Measurements from ENCODE around the gene ALS2CL.
"Not testable (repeated sequence)": the region's sequence is repeated elsewhere in the genome, so short reads cannot be mapped to it uniquely, and the experiment has no call there.

The ALS2CL gene

GRCh38 chr3:46705022-46705530, 11.6 kb upstream of the ALS2CL start:
- peak; percentile 28 to 32 for DNase-seq (ENCODE audit: low read depth in 2 of 2)

GRCh38 chr3:46704346-46704745, 10.9 kb upstream of the ALS2CL start:
- not testable (repeated sequence) for DNase-seq (ENCODE audit: low read depth in 2 of 2)

- DNase-seq (ENCODE audit: low read depth in 2 of 2): no peak
Measured at GRCh38 chr3:46703013-46703520, 9.6 kb upstream of the ALS2CL start.

- no peak for DNase-seq (ENCODE audit: low read depth in 2 of 2)
Measured at GRCh38 chr3:46702246-46703012, 8.9 kb upstream of the ALS2CL start.

GRCh38 chr3:46701181-46701939, 7.9 kb upstream of the ALS2CL start, which contains the start of gene TMIE:
TMIE (plus strand) TSS chr3:46701392; CDS start chr3:46701488, 96 bp downstream.
- DNase-seq (ENCODE audit: low read depth in 2 of 2): no peak

GRCh38 chr3:46700772-46701171, 7.3 kb upstream of the ALS2CL start:
- DNase-seq (ENCODE audit: low read depth in 2 of 2): no peak

GRCh38 chr3:46699676-46700523, 6.4 kb upstream of the ALS2CL start:
- DNase-seq (ENCODE audit: low read depth in 2 of 2): no peak

- no peak for DNase-seq (ENCODE audit: low read depth in 2 of 2)
Measured at GRCh38 chr3:46695962-46696894, 2.7 kb upstream of the ALS2CL start.

GRCh38 chr3:46695177-46695961, 1.9 kb upstream of the ALS2CL start:
- no peak for DNase-seq (ENCODE audit: low read depth in 2 of 2)

- DNase-seq (ENCODE audit: low read depth in 2 of 2): no peak
Measured at GRCh38 chr3:46694520-46694919, 1.0 kb upstream of the ALS2CL start.

GRCh38 chr3:46693892-46694226, 380 bp upstream of the ALS2CL start:
- DNase-seq (ENCODE audit: low read depth in 2 of 2): no peak

GRCh38 chr3:46692566-46692990, 901 bp downstream of the ALS2CL start:
- DNase-seq (ENCODE audit: low read depth in 2 of 2): no peak

GRCh38 chr3:46690798-46691197, 2.7 kb downstream of the ALS2CL start:
- no peak for DNase-seq (ENCODE audit: low read depth in 2 of 2)

GRCh38 chr3:46685446-46685845, 8.0 kb downstream of the ALS2CL start:
- no peak for DNase-seq (ENCODE audit: low read depth in 2 of 2)

GRCh38 chr3:46684891-46685290, 8.6 kb downstream of the ALS2CL start:
- no peak for DNase-seq (ENCODE audit: low read depth in 2 of 2)

GRCh38 chr3:46682974-46683373, 10.5 kb downstream of the ALS2CL start:
- no peak for DNase-seq (ENCODE audit: low read depth in 2 of 2)

- no peak for DNase-seq (ENCODE audit: low read depth in 2 of 2)
Measured at GRCh38 chr3:46681856-46682540, 11.5 kb downstream of the ALS2CL start.

GRCh38 chr3:46681387-46681786, 12.1 kb downstream of the ALS2CL start:
- no peak for DNase-seq (ENCODE audit: low read depth in 2 of 2)

GRCh38 chr3:46680298-46680826, 13.1 kb downstream of the ALS2CL start:
- DNase-seq (ENCODE audit: low read depth in 2 of 2): no peak
